Cardiac fibroblast (primary cell): ENCODE results near the gene SLC13A4.

Source experiments
- DNase-seq, 2 donors: peaks; one replicate each; pipeline versions ENCODE4 v3.0.0 to v3.0.0-alpha.2; 2010; ENCODE audit warnings: low read depth in 2 of 2
- H3K4me3 ChIP-seq, 2 donors: replicated peaks in 1 of 2; 1 replicate in 1 of 2; 2 replicates in 1 of 2; pipeline ENCODE4 v1.5.1; 2011; ENCODE audit warnings: low read depth in 2 of 2, low read length in 2 of 2, mild to moderate bottlenecking in 2 of 2, moderate library complexity in 1 of 2
- TF ChIP-seq, protein P1 (sequence below): IDR thresholded peaks from one replicate; pipeline ENCODE4 v1.5.1; 2011; ENCODE audit warnings: low read depth, mild to moderate bottlenecking, low read length, inconsistent platforms

The SLC13A4 gene

DNA sequence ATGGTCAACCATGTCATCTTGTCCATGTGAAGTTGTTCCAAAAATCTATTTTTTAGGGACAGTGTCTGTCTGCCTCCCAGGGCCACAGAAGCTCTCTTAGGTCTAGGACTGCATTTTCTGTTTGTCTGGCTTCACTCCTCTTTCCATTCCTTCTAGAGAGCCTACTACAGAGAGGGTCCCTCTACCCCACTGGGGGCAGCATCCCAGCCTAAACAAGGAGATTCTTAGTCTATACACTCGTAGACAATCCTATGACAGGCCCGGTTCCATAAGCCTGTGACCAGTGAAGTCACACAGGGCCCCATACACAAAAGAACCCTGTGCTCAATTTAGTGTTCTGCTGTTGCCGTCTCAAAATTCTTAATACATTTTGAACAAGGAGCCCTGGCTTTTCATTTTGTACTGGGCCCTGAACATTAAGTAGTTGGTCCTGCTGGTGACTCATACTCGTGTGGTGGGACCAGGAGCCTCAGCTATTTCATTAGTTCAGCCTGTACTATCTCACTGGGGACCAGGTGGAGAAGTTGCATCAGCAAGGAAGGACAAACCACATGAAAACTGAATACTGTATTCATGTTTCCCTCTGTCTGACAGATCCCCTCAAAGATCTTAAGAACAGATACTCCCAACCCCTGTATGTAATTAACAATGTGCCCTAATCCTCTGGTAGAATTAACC, 44.1 kb upstream of the SLC13A4 start:
- DNase-seq = peak; percentile 60 to 91
- no peak overlapping the region for H3K4me3 ChIP-seq
- TF ChIP-seq, protein P1, sequence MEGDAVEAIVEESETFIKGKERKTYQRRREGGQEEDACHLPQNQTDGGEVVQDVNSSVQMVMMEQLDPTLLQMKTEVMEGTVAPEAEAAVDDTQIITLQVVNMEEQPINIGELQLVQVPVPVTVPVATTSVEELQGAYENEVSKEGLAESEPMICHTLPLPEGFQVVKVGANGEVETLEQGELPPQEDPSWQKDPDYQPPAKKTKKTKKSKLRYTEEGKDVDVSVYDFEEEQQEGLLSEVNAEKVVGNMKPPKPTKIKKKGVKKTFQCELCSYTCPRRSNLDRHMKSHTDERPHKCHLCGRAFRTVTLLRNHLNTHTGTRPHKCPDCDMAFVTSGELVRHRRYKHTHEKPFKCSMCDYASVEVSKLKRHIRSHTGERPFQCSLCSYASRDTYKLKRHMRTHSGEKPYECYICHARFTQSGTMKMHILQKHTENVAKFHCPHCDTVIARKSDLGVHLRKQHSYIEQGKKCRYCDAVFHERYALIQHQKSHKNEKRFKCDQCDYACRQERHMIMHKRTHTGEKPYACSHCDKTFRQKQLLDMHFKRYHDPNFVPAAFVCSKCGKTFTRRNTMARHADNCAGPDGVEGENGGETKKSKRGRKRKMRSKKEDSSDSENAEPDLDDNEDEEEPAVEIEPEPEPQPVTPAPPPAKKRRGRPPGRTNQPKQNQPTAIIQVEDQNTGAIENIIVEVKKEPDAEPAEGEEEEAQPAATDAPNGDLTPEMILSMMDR = no peak

GRCh38 chr7:135771051-135771450, 43.1 kb upstream of the SLC13A4 start:
- no peak overlapping the region for H3K4me3 ChIP-seq
- TF ChIP-seq, protein P1 = no peak
- no peak for DNase-seq

DNA sequence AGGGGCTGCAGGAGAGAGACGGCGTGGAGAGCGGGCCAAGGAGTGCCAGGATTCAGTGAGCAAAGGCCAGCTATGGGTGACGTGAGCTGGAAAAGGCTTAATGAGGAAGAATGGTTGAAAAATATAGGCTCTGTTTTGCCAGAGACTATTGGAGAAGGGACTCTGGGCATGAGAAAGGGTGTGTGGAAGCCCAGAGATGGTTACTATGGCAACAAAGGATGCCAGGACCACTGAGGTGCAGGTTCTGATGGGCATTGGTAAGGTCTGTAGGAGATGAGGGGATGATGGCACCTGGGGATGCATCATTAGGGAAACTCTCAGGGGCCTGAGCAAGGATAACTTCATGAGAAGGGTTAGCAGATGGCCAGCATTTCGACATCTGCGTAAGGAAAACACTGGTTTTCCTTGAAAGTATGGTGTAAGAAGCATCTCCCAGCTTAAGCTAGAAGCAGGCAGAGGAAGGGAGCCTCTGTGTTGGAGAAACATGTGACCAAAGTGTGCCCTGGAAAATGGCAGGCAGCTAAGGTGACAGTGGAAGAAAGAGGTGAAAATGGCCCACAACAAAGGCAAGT, 42.2 kb upstream of the SLC13A4 start:
- DNase-seq = peak in 1 of 2 donors; percentile 60
- no peak overlapping the region for H3K4me3 ChIP-seq
- TF ChIP-seq, protein P1 = no peak

- TF ChIP-seq, protein P1 = no peak
- no peak overlapping the region for H3K4me3 ChIP-seq
- no peak for DNase-seq
These were observed 41.2 kb upstream of the SLC13A4 start for GRCh38 chr7:135769005-135769802.

DNA sequence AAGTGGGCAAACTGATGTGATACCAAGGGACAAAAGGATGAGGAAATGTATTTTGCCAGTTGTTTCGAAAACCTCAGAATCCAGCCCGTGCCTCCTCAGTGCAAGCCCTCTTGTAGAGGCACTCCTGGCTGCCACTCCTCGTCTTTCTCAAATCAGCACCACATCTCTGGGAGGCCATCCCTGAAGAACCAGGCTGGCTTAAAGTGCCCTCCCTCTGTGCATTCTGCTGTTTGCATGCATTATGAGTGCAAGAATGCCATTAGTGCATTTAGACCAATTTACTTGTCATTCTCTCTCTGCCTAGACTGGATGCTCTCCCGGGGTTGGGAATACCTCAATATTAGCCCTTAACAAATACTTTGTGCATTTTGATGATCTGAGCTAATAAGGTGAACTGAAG, 40.5 kb upstream of the SLC13A4 start:
- H3K4me3 ChIP-seq = no peak overlapping the region
- no peak for DNase-seq
- TF ChIP-seq, protein P1 = no peak

DNA sequence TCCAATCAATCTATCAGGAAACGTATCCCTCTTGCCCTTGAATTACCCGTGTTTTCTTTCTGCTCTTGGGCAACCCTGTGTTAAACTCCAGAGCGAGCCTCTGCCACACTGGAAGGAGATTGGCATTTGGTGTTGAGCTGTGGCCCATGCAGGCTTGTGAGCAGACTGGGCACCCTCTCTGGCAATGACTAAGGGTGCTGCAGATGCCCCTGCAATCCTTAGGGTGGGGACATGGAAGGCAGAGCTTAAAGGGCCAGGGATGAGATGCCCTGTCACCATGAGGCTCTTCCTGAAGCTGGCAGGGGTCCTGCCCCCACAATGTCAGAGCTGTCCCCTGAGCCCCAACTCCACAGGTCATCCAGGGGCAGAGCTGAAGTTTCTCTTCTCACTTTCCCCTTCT, 40.1 kb upstream of the SLC13A4 start:
- TF ChIP-seq, protein P1 = no peak
- DNase-seq = no peak
- no peak overlapping the region for H3K4me3 ChIP-seq
